ENCODE results near the gene THEMIS2. TPM values are rescaled to one million over a fixed set of nuclear protein-coding genes. Genes with fewer than 3 reads are reported as not detected.

The THEMIS2 gene
- total and polyA plus RNA-seq, 11 donors = 1.7 to 50.8 (median 6.1) TPM

DNA sequence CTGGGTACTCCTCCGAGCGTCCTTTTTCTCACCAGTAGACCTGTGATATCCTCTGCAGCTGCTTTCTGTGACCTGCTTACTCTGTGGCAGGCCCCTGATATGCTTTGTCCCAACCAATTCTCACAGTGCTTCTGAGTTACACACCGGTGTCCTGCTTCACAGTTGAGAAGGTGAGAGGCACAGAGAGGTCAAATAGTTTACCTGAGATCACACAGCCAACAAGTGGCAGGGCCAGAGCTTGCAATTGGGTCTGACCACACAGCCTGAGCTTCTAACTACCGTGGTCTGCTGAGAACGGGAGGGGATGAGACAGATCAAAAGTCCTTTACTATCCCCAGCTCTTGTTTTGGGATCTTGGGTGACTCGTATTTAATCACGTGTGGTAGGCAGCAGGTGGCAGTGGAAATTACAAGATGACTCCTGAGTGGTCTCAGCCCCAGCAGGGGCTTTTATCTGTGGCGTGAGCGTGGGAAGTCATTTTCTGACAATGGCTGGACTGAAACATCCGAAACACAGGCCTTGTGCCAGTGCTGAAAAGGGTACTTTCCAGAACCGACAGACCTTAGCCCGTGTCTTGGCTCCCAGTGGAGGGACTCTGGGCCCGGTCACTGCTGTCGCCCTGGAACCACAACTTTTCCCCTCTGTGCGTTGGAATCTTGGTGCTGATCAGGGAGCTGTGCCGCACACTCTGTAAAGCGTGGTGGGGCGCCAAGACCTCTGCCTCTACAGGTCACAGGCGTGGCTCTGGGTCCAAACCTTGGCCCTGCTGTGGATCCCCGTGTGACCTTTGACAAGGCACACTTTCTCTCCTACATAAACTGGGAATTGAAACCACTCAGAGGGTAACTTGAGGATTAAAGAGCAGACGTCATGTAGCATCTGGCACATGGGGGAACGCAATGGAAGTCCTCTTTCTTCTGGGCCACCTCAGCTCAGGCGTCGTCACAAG lies 11.9 kb downstream of the THEMIS2 start:
- Histone ChIP-seq H3K9me3 (no peaks in the 10 kb centered on the region), H3K4me1 (peaks cover 0 to 77% (median 0%) of the 10 kb centered on the region in 12 donors), H3K27me3 (no peaks in the 10 kb centered on the region), H3K27ac (peak overlapping the region in 5 of 12 donors; percentile 30 to 97 (median 64)), H3K36me3 (peaks cover 0 to 88% (median 3%) of the 10 kb centered on the region in 9 donors), H3K4me3 (no peak overlapping the region)
- WGBS, 4 donors = 85 to 88% (median 88%) methylated on average over 24 of the region's 24 CpGs
- ATAC-seq = peak in 3 of 4 donors; percentile 10 to 43 (median 33)
- peak in 1 of 5 donors; percentile 28 for DNase-seq
- intact Hi-C loops (cut with DNase I) = no loop called here
- TF ChIP-seq, protein P1, sequence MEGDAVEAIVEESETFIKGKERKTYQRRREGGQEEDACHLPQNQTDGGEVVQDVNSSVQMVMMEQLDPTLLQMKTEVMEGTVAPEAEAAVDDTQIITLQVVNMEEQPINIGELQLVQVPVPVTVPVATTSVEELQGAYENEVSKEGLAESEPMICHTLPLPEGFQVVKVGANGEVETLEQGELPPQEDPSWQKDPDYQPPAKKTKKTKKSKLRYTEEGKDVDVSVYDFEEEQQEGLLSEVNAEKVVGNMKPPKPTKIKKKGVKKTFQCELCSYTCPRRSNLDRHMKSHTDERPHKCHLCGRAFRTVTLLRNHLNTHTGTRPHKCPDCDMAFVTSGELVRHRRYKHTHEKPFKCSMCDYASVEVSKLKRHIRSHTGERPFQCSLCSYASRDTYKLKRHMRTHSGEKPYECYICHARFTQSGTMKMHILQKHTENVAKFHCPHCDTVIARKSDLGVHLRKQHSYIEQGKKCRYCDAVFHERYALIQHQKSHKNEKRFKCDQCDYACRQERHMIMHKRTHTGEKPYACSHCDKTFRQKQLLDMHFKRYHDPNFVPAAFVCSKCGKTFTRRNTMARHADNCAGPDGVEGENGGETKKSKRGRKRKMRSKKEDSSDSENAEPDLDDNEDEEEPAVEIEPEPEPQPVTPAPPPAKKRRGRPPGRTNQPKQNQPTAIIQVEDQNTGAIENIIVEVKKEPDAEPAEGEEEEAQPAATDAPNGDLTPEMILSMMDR (IDR thresholded peaks at IDR 0.05) = no peak
- TF ChIP-seq POLR2A (IDR thresholded peaks at IDR 0.05) = no peak

GRCh38 chr1:27885114-27885528 lies 12.8 kb downstream of the THEMIS2 start:
- TF ChIP-seq POLR2A (IDR thresholded peaks at IDR 0.05) = no peak
- TF ChIP-seq, protein P1 (IDR thresholded peaks at IDR 0.05) = no peak
- Histone ChIP-seq H3K27ac (peak overlapping the region in 7 of 12 donors; percentile 33 to 97 (median 62)), H3K9me3 (no peaks in the 10 kb centered on the region), H3K36me3 (peaks cover 0 to 88% (median 12%) of the 10 kb centered on the region in 9 donors), H3K27me3 (no peaks in the 10 kb centered on the region), H3K4me3 (peak overlapping the region in 1 of 12 donors; percentile 43), H3K4me1 (peaks cover 0 to 84% (median 0%) of the 10 kb centered on the region in 12 donors)
- WGBS, 4 donors = 75 to 83% (median 82%) methylated on average over 8 of the region's 8 CpGs
- no peak for DNase-seq
- peak; percentile 37 to 58 (median 51) for ATAC-seq
- intact Hi-C loops (cut with DNase I) = no loop called here

DNA sequence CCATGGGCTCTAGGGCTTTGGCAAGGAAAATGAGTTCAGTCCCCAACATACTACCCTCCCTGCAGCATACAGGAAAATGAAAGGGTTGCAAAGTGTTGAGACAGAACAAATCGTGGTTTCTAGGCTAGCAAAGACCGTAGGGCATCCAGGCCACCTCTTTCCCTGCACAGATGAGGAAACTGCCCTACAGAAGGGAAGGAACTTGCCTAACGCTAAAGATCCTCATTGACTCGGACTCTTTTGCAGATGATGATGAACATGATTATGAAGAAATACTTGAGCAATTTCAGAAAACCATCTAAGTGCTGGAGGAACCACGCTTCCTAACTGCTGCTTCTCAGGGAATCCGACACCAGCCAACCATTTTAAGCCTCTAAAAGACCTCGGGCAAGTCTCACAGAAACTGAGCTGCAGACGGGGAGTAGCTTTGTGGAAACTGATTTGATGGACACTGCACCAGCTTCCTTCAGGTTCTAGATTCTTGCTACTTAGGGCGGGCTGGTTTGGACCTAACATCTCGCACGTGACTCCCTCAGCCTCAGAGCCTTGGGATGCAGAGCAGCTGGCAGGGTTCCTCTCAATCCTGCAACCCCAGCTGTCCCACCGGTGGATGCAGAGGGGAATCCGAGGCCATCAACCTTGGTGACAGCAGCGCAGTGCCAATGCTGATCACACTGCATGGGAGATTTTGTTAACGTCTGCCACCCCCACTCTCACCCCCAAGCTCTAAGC lies 13.4 kb downstream of the THEMIS2 start:
- H3K9me3 ChIP-seq = no peaks in the 10 kb centered on the region
- TF ChIP-seq, protein P1 (IDR thresholded peaks at IDR 0.05) = no peak
- TF ChIP-seq POLR2A (IDR thresholded peaks at IDR 0.05) = no peak
- H3K4me3 ChIP-seq = peak overlapping the region in 1 of 12 donors; percentile 43
- H3K27ac ChIP-seq = peak overlapping the region in 9 of 12 donors; percentile 24 to 97 (median 54)
- peaks cover 0 to 90% (median 0%) of the 10 kb centered on the region in 12 donors for H3K4me1 ChIP-seq
- H3K27me3 ChIP-seq = no peaks in the 10 kb centered on the region
- peak in 3 of 4 donors; percentile 53 to 80 (median 60) for ATAC-seq
- no peak for DNase-seq
- WGBS, 4 donors = 88 to 89% (median 89%) methylated on average over 15 of the region's 15 CpGs
- H3K36me3 ChIP-seq = peaks cover 0 to 84% (median 18%) of the 10 kb centered on the region in 9 donors
- intact Hi-C loops (cut with DNase I) = no loop called here

- Histone ChIP-seq H3K9me3 (no peaks in the 10 kb centered on the region), H3K36me3 (peaks cover 0 to 79% (median 24%) of the 10 kb centered on the region in 9 donors), H3K4me1 (peaks cover 0 to 96% (median 0%) of the 10 kb centered on the region in 12 donors), H3K27me3 (no peaks in the 10 kb centered on the region), H3K27ac (peak overlapping the region in 8 of 12 donors; percentile 22 to 97 (median 40)), H3K4me3 (peak overlapping the region in 1 of 12 donors; percentile 43)
- intact Hi-C loops (cut with DNase I) = no loop called here
- DNase-seq = no peak
- 89 to 95% (median 93%) methylated on average over 2 of the region's 2 CpGs for WGBS, 4 donors
- no peak for TF ChIP-seq POLR2A (IDR thresholded peaks at IDR 0.05)
- no peak for ATAC-seq
Measured at GRCh38 chr1:27886353-27886679, 14.0 kb downstream of the THEMIS2 start.
